NCI-H524 (cell line): Measurements from ENCODE around the gene PTPRB.

ENCODE experiments used
- DNase-seq, 2 experiments: peaks; one replicate each; lab custom pipeline; 2025; lab: John Stamatoyannopoulos, UW

PTPRB gene

DNA sequence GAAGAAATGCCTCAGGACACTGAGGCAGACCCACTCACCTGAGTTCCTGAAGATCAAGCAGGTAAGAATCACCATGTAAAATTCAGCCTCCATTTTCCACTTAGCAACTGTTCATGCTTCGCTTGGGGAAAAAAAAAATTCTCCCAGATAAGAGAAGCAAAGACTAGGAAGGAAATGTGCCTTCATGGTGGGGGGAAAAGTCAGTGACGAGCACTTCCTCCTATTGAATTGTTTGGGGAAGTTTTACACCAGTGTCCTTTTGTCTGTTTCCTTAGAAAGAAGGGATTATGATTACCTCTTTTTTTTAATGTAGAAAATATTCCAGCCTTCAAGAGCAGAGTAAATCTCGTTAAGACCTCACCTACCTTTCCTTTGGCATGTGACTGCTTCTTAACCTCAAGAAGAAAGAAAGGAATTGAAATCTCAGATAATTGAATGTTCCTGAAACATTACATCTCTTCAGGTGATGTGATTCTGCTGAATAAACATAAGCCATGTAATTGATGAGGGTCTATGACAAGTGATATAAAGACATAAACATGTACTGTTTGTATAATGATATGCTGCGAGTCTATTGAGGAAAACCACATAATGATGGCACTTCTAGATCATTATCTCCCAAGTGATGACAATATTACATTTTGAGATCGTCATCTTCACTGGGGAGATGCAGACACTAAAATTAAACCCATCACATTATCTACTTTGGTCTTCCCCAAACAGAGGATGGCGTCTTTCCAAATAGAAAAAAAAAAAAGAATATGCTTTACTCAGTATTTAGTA is at the start of gene PTPRB:
Gene PTPRB, minus strand, starts transcription at position 127 of the 783 bp plus-strand sequence. Its CDS starts 34 bp downstream, at position 93.
- no peak for DNase-seq

- no peak for DNase-seq
Observed at GRCh38 chr12:70686907-70687306, 49.7 kb upstream of the PTPRB start.

DNA sequence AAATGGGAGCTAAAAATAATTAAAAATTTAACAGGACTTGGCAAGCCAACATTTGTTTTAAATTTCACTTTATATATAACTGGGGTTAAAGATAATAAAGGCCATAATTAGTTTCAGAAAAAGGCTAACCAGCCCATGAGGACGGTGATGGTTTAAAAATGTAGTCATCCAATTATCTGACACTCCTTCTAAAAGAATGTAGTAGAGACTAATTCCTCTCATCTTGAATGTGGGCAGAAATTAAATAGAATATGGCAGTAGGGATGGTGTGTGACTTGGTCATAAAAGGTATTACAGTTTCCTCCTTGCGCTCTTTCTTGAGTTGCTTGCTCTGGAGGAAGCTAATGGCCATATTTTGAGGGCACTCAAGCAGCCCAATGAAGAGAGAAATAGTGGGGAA is 49.1 kb upstream of the PTPRB start:
- DNase-seq = no peak

GRCh38 chr12:70683976-70684375 is 46.7 kb upstream of the PTPRB start:
- DNase-seq = no peak

GRCh38 chr12:70671698-70672097 is 34.5 kb upstream of the PTPRB start:
- no peak for DNase-seq

- DNase-seq = no peak
Observed at GRCh38 chr12:70670948-70671347, 33.7 kb upstream of the PTPRB start.

DNA sequence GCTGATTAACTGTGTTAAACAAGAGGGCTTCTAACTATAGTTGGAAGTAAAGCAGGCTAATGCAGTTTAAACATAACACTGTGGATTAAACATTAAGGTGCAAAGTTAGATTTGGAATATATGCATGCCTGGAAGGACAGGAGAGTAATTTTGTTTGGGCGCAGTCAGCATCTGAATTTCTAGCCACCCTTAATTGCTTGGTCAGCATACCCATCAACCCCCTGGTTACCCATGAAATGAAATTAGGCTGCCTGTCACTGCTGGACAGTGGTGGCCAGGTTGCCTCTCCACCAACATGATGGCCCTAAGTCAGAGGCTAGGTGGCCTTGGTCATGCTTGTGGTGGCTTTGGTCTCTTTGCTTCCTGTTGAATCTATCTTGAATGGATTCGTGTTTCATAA is 30.0 kb upstream of the PTPRB start:
- DNase-seq = no peak

GRCh38 chr12:70666364-70666763 is 29.1 kb upstream of the PTPRB start:
- DNase-seq = no peak

GRCh38 chr12:70664465-70664881 is 27.2 kb upstream of the PTPRB start:
- no peak for DNase-seq

GRCh38 chr12:70663838-70664237 is 26.6 kb upstream of the PTPRB start:
- no peak for DNase-seq

DNA sequence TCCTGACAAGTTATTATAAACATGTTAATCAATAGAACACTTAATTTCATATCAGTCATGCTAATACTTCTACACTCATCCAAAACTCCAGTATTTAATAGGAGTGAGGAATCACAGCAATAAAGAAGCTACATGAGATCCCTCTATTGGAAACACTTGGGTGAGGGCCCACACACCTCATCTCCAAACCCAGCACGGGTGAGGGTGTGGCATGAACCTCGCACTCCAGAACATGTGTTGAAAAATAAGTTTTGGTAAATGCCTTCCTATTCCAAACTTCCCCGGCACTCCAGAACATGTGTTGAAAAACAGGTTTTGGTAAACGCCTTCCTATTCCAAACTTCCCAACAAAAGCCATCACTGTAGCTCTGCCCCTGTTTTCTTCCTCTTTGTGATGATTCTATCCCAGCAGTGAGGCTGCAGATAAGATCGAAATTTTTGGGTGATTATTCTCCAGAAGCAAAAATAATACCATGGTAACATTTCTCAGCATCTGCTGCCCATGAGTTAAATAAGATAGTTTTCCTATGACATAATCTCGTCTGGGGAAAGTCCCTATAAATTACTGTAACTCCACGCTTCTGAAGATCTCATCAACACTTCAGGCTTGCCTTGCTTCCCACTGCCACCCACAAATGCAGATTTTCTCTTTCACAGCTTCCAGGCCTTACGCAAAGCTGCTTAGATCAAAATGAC is 24.4 kb upstream of the PTPRB start:
- no peak for DNase-seq

- no peak for DNase-seq
Observed at GRCh38 chr12:70660620-70661219, 23.5 kb upstream of the PTPRB start.

DNA sequence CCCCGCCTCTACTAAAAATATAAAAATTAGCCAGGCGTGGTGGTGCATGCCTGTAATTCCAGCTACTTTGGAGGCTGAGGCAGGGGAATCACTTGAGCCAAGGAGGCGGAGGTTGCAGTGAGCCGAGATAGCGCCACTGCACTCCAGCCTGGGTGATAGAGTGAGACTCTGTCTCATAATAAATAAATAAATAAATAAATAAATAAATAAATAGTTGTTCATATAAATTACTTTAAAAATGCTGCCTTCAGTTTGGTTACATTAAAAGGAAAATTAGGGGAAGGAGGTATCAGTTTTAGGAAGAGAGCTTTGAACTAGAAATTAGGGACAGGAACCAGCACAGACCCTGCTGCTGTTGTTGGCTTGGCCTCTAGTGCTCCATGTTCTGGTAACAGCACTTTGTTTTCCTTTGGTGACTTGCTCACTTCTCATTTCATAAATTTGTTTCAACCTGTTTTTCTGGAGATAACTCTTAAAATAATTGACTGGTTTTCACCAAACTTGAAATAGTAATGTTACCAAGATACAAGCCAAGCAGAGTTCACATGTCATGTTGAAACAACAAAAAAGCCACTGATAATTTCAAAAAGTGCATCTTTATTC is 22.9 kb upstream of the PTPRB start:
- DNase-seq = no peak

- no peak for DNase-seq
Observed at GRCh38 chr12:70659077-70659606, 21.9 kb upstream of the PTPRB start.

GRCh38 chr12:70657616-70658286 is 20.5 kb upstream of the PTPRB start:
- DNase-seq = no peak

DNA sequence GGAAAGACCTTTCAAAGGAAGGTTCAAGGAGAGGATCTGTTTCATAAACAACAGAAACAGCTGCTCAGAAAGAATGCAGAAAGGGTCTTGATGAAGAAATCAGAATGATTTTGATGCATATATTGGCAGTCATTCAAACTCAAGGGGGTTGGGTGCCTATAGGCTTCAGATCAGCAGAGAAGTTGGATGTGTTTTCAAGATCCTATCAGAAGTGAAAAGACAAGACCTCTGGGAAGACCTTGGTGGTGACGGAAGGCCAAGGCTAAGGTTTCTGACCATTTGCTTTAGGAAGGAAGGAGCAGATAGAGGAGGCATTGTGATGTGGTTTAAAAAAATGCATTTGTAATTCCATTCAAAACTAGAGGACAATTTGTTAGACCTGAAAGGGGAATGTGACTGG is 15.2 kb upstream of the PTPRB start:
- DNase-seq = no peak

DNA sequence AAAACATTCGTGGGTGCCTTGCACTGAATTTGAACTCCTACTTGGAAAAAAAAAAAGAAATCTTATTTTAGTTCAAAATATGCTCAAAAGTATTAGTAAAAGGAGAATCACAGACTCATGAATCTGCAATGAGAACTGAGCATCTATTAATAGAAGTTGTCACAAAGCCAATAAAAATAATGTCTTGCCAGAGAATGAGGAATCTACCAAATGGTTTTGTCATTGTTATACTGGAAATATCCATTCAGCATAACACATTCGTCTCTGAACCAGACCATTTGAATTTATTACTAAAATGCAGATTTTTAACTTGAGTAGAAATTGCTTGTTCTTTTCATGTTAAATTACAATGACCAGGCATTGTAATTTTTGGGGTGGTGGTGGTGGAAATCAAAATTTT is 11.6 kb upstream of the PTPRB start:
- no peak for DNase-seq

GRCh38 chr12:70648191-70648590 is 11.0 kb upstream of the PTPRB start:
- no peak for DNase-seq

DNA sequence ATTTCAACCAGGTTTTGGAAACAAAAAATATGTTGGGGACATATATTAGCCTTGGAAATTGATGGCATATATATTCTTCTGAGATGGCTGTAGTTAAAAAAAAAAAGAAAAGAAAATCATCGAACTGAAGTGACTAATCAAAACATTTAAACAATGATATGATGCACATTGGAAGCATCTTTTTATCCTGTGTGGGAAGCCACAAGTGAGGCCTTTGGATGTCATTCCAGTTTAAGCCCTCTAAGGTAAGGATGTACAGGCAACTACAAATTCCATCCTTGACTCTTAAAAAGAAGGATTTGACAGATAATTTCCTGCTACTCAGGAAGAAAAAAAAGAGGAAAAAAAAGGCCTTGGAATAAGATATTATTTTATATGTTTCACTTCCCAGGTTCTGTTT is 9.6 kb upstream of the PTPRB start:
- DNase-seq = no peak

- no peak for DNase-seq
Observed at GRCh38 chr12:70645494-70646317, 8.5 kb upstream of the PTPRB start.

GRCh38 chr12:70644861-70645260 is 7.6 kb upstream of the PTPRB start:
- DNase-seq = no peak
